Loucy (cell line): Measurements from ENCODE around the gene RBM3.
"Not testable (repeated sequence)": the region's sequence is repeated elsewhere in the genome, so short reads cannot be mapped to it uniquely, and the experiment has no call there.

Experiments used
- H2AFZ ChIP-seq: fragments of 200-600 bp; sonication (generic); 2 replicates; pipeline ENCODE4 v1.6.0; 2016; ENCODE audit warnings: antibody characterized with exemption, mild to moderate bottlenecking, low read length, moderate library complexity
- H3F3A ChIP-seq: fragments of 200-600 bp; 2 replicates; pipeline ENCODE4 v1.6.0; 2016; ENCODE audit warnings: antibody characterized with exemption, low read depth, mild to moderate bottlenecking
- H3K27me3 ChIP-seq: fragments of 200-600 bp; sonication (generic); 2 replicates; pipeline ENCODE4 v1.6.1; 2014; ENCODE audit warnings: low read length, mild to moderate bottlenecking; ENCODE audit not compliant: insufficient read depth, poor library complexity, severe bottlenecking
- H3K36me3 ChIP-seq: fragments of 200-600 bp; sonication (generic); 2 replicates; pipeline ENCODE4 v1.6.1; 2016; ENCODE audit warnings: low read length; ENCODE audit not compliant: insufficient read depth
- H3K4me1 ChIP-seq: fragments of 200-600 bp; sonication (generic); 2 replicates; pipeline ENCODE4 v1.5.1; 2014; ENCODE audit warnings: low read length, mild to moderate bottlenecking; ENCODE audit not compliant: insufficient read depth, poor library complexity, severe bottlenecking
- H3K4me2 ChIP-seq: fragments of 200-600 bp; sonication (generic); 2 replicates; pipeline ENCODE4 v1.6.0; 2014; ENCODE audit warnings: antibody characterized with exemption, low read length, low read depth, mild to moderate bottlenecking; ENCODE audit not compliant: poor library complexity, severe bottlenecking
- H3K4me3 ChIP-seq: fragments of 200-600 bp; sonication (generic); 2 replicates; pipeline ENCODE4 v1.5.1; 2014; ENCODE audit warnings: low read length, mild to moderate bottlenecking, mixed read lengths; ENCODE audit not compliant: poor library complexity, severe bottlenecking
- H3K79me2 ChIP-seq: fragments of 200-600 bp; sonication (generic); 2 replicates; pipeline ENCODE4 v1.6.1; 2014; ENCODE audit warnings: low read length; ENCODE audit not compliant: insufficient read depth
- H3K9ac ChIP-seq: fragments of 200-600 bp; sonication (generic); 2 replicates; pipeline ENCODE4 v1.6.0; 2014; ENCODE audit warnings: mild to moderate bottlenecking, low read depth, low read length, moderate library complexity; ENCODE audit not compliant: poor library complexity, severe bottlenecking
- H3K9me2 ChIP-seq: fragments of 200-600 bp; sonication (generic); replicated peaks from 2 replicates; pipeline ENCODE4 v1.6.1; 2016; ENCODE audit warnings: low read depth, low read length, mixed read lengths
- H3K9me3 ChIP-seq: fragments of 200-600 bp; sonication (generic); 2 replicates; pipeline ENCODE4 v1.6.1; 2014; ENCODE audit warnings: mild to moderate bottlenecking, antibody characterized with exemption, low read length, low read depth; ENCODE audit not compliant: insufficient read depth
- H4K20me1 ChIP-seq: fragments of 200-600 bp; sonication (generic); 2 replicates; pipeline ENCODE4 v1.6.0; 2014; ENCODE audit warnings: antibody characterized with exemption, low read length, mild to moderate bottlenecking; ENCODE audit not compliant: insufficient read depth, poor library complexity, severe bottlenecking
- CTCF ChIP-seq: fragments of 200-600 bp; sonication (generic); conservative IDR thresholded peaks from 2 replicates; pipeline ENCODE4 v1.5.1; 2014; ENCODE audit warnings: mild to moderate bottlenecking, antibody characterized with exemption, low read length
- EZH2phosphoT487 ChIP-seq: fragments of 200-600 bp; IDR thresholded peaks from 2 replicates; pipeline ENCODE4 v1.6.1; 2018; ENCODE audit warnings: antibody characterized with exemption, mild to moderate bottlenecking, moderate library complexity, borderline replicate concordance

RBM3 gene

GRCh38 chrX:48540480-48540879 is 33.8 kb upstream of the RBM3 start:
- H3K9me3 ChIP-seq = no peaks in the 10 kb centered on the region
- H3K36me3 ChIP-seq = no peaks in the 10 kb centered on the region
- H3K4me1 ChIP-seq = peaks cover 18% of the 10 kb centered on the region
- H3K9me2 ChIP-seq = no peaks in the 10 kb centered on the region
- no peak for TF ChIP-seq EZH2phosphoT487
- no peak for TF ChIP-seq CTCF
- peaks cover 13% of the 10 kb centered on the region for H3K79me2 ChIP-seq
- peak overlapping the region; percentile 82 for H3K9ac ChIP-seq
- H3K27me3 ChIP-seq = no peaks in the 10 kb centered on the region
- no peaks in the 10 kb centered on the region for H3F3A ChIP-seq
- H4K20me1 ChIP-seq = no peaks in the 10 kb centered on the region
- H3K4me3 ChIP-seq = peak overlapping the region; percentile 85
- no peak overlapping the region for H2AFZ ChIP-seq
- peak overlapping the region; percentile 95 for H3K4me2 ChIP-seq

GRCh38 chrX:48541140-48541814 is 33.0 kb upstream of the RBM3 start:
- no peaks in the 10 kb centered on the region for H3K9me3 ChIP-seq
- H2AFZ ChIP-seq = no peak overlapping the region
- peak overlapping the region; percentile 85 for H3K4me3 ChIP-seq
- H4K20me1 ChIP-seq = no peaks in the 10 kb centered on the region
- H3F3A ChIP-seq = no peaks in the 10 kb centered on the region
- H3K36me3 ChIP-seq = no peaks in the 10 kb centered on the region
- H3K4me2 ChIP-seq = peak overlapping the region; percentile 95
- peak overlapping the region; percentile 82 for H3K9ac ChIP-seq
- H3K27me3 ChIP-seq = no peaks in the 10 kb centered on the region
- H3K79me2 ChIP-seq = peaks cover 13% of the 10 kb centered on the region
- no peaks in the 10 kb centered on the region for H3K9me2 ChIP-seq
- TF ChIP-seq CTCF = no peak
- TF ChIP-seq EZH2phosphoT487 = no peak
- H3K4me1 ChIP-seq = peaks cover 18% of the 10 kb centered on the region

DNA sequence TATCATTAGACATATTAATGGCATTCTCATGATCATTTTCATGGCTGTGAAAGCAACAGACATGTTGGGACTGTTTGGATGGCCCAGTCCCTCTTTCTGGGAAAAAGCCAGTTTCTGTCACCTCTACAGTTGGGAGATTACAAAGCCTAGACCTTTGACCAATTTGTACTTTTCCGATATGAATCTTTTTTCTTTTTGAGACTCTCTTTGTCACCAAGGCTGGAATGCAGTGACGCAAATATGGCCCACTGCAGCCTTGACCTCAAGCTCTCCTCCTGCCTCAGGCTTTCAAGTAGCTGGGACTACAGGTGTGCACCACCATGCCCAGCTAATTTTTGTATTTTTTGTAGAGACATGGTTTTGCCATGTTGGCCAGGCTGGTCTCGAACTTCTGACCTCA is 25.4 kb upstream of the RBM3 start:
- Histone ChIP-seq H3F3A (no peaks in the 10 kb centered on the region), H3K9ac (no peak overlapping the region), H3K4me1 (no peaks in the 10 kb centered on the region), H3K9me3 (no peaks in the 10 kb centered on the region), H3K36me3 (no peaks in the 10 kb centered on the region), H3K9me2 (no peaks in the 10 kb centered on the region), H3K27me3 (no peaks in the 10 kb centered on the region), H3K4me2 (no peak overlapping the region), H3K4me3 (no peak overlapping the region), H3K79me2 (no peaks in the 10 kb centered on the region), H4K20me1 (no peaks in the 10 kb centered on the region), H2AFZ (no peak overlapping the region)
- TF ChIP-seq CTCF (no peak), EZH2phosphoT487 (no peak)

DNA sequence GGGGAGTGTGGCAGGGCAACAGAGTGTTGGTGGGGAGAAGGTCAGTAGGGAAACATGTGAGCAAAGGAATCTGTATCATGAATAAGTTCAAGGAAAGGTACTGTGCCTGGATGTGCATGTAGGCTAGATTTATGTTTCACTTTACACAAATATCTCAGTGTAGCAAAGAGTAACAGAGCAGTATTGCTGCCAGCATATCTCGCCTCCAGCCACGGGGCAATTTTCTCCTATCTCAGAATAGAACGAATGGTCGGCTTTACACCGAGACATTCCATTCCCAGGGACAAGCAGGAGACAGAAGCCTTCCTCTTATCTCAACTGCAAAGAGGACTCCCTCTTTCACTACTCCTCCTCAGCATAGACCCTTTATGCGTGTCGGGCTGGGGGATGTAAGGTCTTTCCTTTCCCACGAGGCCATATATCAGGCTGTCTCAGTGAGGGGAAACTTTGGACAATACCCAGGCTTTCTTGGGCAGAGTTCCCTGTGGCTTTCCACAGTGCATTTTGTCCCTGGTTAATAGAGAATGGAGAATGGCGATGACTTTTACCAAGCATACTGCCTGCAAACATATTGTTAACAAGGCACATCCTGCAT is 18.5 kb upstream of the RBM3 start:
- not testable (repeated sequence) for H3K27me3 ChIP-seq, H3K4me1 ChIP-seq, H3F3A ChIP-seq, H3K9me2 ChIP-seq, H3K4me3 ChIP-seq, H3K4me2 ChIP-seq, H3K79me2 ChIP-seq, H3K9me3 ChIP-seq, H4K20me1 ChIP-seq, H3K9ac ChIP-seq, H2AFZ ChIP-seq
- H3K36me3 ChIP-seq = peaks cover 17% of the 10 kb centered on the region; the same call in 1 of the 2 replicates
